UCSD-AML1 (cell line): ENCODE measurements around the gene RNU4-1.
A peak's percentile ranks its signal among the peaks of the same experiment; 100 is the strongest.
"Not testable (repeated sequence)": the region's sequence is repeated elsewhere in the genome, so short reads cannot be mapped to it uniquely, and the experiment has no call there.

Experiments used
- DNase-seq: peaks from one replicate; lab custom pipeline; 2025; ENCODE audit not compliant: unreplicated experiment; lab: John Stamatoyannopoulos, UW

Gene RNU4-1

GRCh38 chr12:120292661-120293531 lies at the start of gene RNU4-1:
RNU4-1 (minus strand) TSS chr12:120293237.
- peak; percentile 70 for DNase-seq

GRCh38 chr12:120342175-120343038 lies 49.4 kb upstream of the RNU4-1 start:
- DNase-seq, result no peak

- DNase-seq, result no peak
Measured at GRCh38 chr12:120339256-120339655, 46.2 kb upstream of the RNU4-1 start.

DNA sequence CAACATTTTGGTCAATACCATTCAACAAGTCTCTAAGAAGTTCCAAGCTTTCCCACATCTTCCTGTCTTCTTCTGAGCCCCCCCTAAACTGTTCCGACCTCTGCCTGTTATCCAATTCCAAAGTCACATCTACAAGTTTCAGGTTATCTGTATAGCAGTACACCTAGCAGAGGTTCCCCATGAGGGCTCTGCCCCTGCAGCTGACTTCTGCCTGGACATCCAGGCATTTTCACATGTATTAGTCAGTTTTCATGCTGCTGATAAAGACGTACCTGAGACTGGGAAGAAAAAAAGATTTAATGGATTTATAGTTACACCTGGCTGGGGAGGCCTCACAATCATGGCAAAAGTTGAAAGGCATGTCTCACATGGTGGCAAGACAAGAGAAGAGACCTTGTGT lies 44.7 kb upstream of the RNU4-1 start:
- no peak for DNase-seq

- DNase-seq, result not testable (repeated sequence)
Measured at GRCh38 chr12:120336392-120336791, 43.4 kb upstream of the RNU4-1 start.

GRCh38 chr12:120335447-120335846 lies 42.4 kb upstream of the RNU4-1 start:
- peak; percentile 25 for DNase-seq

- DNase-seq, result no peak
Measured at GRCh38 chr12:120332523-120332922, 39.5 kb upstream of the RNU4-1 start.

DNA sequence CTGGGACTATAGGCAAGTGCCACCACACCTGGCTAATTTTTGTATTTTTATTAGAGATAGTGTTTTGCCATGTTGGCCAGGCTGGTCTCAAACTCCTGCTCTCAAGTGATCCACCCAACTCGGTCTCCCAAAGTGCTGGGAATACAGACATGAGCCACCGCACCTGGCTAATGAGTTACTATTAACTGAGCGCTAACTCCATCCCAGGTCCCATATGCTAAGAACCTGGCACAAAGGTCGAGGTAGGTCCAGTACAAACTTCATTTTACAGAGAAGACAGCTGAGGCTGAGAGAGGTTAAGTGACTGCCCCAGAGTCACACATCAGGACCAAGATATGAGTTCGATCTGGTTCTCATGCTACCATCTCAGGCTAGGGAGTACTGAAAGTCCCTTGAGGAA lies 39.0 kb upstream of the RNU4-1 start:
- DNase-seq, result no peak

DNA sequence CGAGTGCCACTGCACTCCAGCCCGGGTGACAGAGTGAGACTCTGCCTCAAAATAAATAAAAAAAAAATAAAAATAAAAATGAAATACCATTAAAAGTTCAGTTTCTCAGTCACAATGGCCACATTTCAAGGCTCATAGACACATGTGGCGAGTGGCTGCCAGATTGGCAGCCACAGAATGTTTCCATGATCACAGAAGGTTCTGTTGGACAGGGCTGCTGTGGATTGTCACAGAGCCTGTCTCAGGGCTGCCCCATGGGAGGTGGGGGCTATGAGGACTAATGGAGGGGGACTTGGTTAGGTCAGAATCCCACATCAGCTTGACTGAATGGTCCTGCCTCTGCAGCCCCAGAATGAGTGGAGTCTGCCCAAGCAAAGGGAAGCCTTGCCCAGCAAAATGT lies 38.4 kb upstream of the RNU4-1 start:
- no peak for DNase-seq

DNA sequence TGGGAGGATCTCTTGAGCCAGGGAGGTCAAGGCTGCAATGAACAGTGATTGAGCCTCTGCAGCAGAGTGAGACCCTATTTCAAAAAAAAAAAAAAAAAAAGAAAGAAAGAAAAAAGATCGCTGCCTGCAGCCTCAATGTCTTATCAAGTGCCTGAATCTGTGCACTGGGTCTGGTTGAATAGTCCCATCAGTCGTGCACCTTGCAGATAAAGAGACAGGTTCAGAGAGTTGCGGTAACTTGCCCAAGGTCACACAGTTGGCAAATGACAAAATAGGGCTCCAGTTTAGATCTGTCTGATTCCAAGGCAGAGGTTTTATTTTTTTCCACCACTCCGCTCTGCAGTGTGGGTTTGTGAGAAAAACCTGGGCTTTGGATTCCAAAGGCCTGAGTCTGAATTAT lies 35.2 kb upstream of the RNU4-1 start:
- DNase-seq, result no peak

GRCh38 chr12:120327593-120327992 lies 34.6 kb upstream of the RNU4-1 start, which contains the start of gene PLA2G1B:
PLA2G1B (minus strand) TSS chr12:120327779; CDS start chr12:120327753, 26 bp downstream.
- DNase-seq, result no peak

GRCh38 chr12:120324841-120325417 lies 31.9 kb upstream of the RNU4-1 start:
- no peak for DNase-seq

GRCh38 chr12:120323772-120324171 lies 30.7 kb upstream of the RNU4-1 start:
- DNase-seq, result no peak

DNA sequence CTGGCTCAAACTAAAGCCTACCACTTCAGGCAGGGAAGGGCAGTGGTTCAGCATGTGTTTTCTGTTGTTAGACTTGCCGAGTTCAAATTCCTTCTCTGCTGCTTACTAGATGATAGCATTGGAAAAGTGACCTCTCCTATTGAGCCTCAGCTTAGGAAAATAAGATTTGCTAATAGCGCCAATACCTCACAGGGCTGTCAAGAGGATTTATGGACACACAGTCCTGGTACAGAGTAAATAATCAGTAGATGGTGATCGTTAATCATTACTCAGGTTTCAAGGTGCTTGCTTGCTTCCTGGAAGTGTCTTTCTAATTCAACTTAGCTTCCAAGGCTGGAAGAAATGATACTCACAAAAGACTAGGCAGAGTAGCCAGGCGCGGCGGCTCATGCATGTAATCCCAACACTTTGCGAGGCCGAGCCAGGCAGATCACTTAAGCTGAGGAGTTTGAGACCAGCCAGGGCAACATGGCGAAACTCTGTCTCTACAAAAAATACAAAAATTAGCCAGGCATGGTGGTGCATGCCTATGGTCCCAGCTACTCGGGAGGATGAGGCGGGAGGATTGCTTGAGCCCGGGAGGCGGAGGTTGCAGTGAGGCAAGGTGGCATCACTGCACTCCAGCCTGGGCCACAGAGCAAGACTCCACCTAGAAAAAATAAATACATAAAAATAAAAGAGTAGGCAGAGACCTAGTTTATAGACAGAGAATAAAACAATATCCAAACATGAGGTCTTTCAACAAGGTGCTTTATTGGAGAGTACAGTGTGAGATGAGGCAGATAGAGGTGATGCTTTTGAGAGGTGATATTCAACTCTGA lies 28.6 kb upstream of the RNU4-1 start:
- no peak for DNase-seq

DNA sequence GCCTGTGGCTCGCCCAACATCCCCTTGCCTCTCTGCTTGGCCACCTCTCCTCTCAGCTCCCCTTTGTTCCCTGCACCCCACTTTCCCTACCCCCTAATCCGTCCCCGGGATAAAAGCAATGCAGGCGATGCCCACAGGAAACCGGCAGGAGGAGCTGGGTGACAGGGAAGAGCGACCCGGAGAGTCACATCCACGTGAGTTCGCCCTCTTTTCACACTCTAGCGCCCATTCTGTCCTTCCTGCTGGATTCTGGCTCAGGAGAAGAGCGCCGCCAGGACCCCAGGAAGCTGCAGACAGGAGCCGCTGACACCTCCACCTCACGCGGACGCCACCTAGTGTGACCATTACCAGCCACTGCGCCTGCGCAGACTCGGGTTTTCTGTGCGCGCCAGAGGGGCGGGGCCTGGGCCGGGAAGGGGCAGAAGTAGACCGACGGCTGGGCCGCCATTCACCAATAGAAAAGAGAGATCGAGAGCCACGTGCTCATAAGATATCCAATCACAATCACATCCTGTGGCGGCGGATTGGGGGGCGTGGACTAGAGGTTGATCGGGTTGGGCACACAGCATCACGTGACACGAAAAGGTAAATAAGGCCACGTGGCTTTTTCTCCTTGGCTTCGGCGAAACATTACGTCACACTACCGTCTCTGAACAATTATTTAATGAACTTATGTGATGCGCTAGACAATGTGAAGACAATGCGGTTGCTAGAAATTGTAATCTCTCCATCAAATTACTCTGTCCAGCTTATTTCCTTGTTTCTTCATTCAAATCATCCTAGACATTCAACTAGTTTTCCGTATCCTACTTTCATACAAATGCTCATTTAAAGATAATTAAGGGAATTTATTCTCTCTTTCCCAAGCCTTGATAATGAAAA lies 24.4 kb upstream of the RNU4-1 start:
- DNase-seq, result peak; percentile 99

- DNase-seq, result no peak
Measured at GRCh38 chr12:120316798-120317223, 23.8 kb upstream of the RNU4-1 start.

DNA sequence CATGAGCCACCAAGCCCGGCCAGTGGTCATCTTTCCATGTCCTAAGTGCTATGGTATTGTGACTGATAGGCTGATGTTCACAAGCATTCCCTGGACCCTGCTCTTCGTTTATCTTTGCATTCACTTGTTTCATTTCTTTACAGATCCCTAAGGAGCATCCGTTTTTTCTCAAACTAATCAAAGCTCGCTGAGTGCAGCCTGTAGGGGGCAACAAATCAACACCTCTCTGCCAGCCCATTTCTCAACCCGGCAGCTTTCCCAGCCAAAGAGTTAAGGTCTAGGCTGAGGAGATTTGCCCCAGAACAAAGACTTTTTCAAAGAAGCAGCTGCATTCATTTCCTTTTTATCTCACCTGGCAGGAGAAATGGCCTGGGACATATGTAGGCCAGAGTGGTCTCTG lies 21.2 kb upstream of the RNU4-1 start:
- DNase-seq, result no peak

- peak; percentile 81 for DNase-seq
Measured at GRCh38 chr12:120301962-120302815, 9.2 kb upstream of the RNU4-1 start, which contains the start of gene SIRT4. SIRT4 (plus strand) TSS chr12:120302321; CDS start chr12:120303562, 1,241 bp downstream.

- DNase-seq, result no peak
Measured at GRCh38 chr12:120292411-120292660, 701 bp downstream of the RNU4-1 start.
